K562 (cell line): ENCODE results near the gene IL6R.

Experiments used
- CTCF ChIP-seq, 3 experiments: IDR thresholded peaks in 2 of 3; conservative IDR thresholded peaks in 1 of 3; 2 replicates each; pipeline ENCODE4 v1.5.1; 2011 to 2012; ENCODE audit warnings: low read length in 3 of 3, mild to moderate bottlenecking in 3 of 3, control low read depth in 2 of 3, improper control_type of control experiment in 1 of 3, inconsistent platforms in 1 of 3, low read depth in 1 of 3, mixed read lengths in 1 of 3, moderate library complexity in 1 of 3; ENCODE audit not compliant: insufficient read depth in 2 of 3
- EHMT2 ChIP-seq: fragments of 450-650 bp; IDR thresholded peaks from 2 replicates; pipeline ENCODE4 v1.6.1; 2018; ENCODE audit warnings: antibody characterized with exemption
- EZH2 ChIP-seq: IDR thresholded peaks from 2 replicates; pipeline ENCODE4 v1.6.1; 2012; ENCODE audit warnings: low read depth, mild to moderate bottlenecking, inconsistent platforms, low read length, borderline replicate concordance
- POLR2A ChIP-seq: fragments of 450-650 bp; conservative IDR thresholded peaks from 2 replicates; pipeline ENCODE4 v1.6.1; 2016
- ZNF644 ChIP-seq: fragments of 200-800 bp; sonication (Bioruptor generic); IDR thresholded peaks from 2 replicates; pipeline ENCODE4 v1.6.1; 2016; ENCODE audit warnings: low read depth, missing genetic modification characterization, missing compliant biosample characterization
- TF ChIP-seq, protein P1 (sequence below): fragments of 250-450 bp; sonication (Bioruptor Pico); IDR thresholded peaks from 2 replicates; pipeline ENCODE4 v1.8.0; 2021; ENCODE audit warnings: moderate library complexity, mild to moderate bottlenecking, inconsistent platforms
- TF ChIP-seq, protein P2 (sequence below): sonication (generic); formaldehyde crosslinking; IDR thresholded peaks from 2 replicates; pipeline ENCODE4 v1.8.1; 2023; ENCODE audit warnings: mild to moderate bottlenecking, missing genetic modification reagents

GRCh38 chr1:154488922-154489321 is 83.8 kb downstream of the IL6R start:
- no peak for TF ChIP-seq EZH2
- TF ChIP-seq CTCF (IDR thresholded peaks at IDR 0.05 in 2 of 3, conservative IDR thresholded peaks at IDR 0.05 in 1 of 3; ENCODE audit: insufficient read depth in 2 of 3, low read depth in 1 of 3, low read length in 3 of 3) = no peak
- TF ChIP-seq, protein P1, sequence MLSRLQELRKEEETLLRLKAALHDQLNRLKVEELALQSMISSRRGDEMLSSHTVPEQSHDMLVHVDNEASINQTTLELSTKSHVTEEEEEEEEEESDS = no peak
- TF ChIP-seq ZNF644 (tag) = no peak
- no peak for TF ChIP-seq EHMT2
- no peak for TF ChIP-seq POLR2A
- TF ChIP-seq, protein P2, sequence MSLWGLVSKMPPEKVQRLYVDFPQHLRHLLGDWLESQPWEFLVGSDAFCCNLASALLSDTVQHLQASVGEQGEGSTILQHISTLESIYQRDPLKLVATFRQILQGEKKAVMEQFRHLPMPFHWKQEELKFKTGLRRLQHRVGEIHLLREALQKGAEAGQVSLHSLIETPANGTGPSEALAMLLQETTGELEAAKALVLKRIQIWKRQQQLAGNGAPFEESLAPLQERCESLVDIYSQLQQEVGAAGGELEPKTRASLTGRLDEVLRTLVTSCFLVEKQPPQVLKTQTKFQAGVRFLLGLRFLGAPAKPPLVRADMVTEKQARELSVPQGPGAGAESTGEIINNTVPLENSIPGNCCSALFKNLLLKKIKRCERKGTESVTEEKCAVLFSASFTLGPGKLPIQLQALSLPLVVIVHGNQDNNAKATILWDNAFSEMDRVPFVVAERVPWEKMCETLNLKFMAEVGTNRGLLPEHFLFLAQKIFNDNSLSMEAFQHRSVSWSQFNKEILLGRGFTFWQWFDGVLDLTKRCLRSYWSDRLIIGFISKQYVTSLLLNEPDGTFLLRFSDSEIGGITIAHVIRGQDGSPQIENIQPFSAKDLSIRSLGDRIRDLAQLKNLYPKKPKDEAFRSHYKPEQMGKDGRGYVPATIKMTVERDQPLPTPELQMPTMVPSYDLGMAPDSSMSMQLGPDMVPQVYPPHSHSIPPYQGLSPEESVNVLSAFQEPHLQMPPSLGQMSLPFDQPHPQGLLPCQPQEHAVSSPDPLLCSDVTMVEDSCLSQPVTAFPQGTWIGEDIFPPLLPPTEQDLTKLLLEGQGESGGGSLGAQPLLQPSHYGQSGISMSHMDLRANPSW (CRISPR knock-in tag) = no peak
